GM12878 (cell line): Measurements from ENCODE around the gene SPP2. TPM values are rescaled to one million over a fixed set of nuclear protein-coding genes. Genes with fewer than 3 reads are reported as not detected.

ENCODE experiments used
- ATAC-seq: fragments of 200-7000 bp; cut with Tn5 transposase; 3 replicates; pipeline ENCODE4 v1.9.1; 2020; ENCODE audit warnings: mild to moderate bottlenecking, moderate library complexity
- BruUV-seq: library from RNA; stranded (reverse); fragments of 400-500 nt; replicated peaks from 2 replicates; lab custom pipeline; 2021; lab: Mats Ljungman, UMichigan
- CTCF ChIA-PET: fragments of 300-600 bp; sonication (Branson Sonifier 250); formaldehyde crosslinking; extraction: SDS; loops from one replicate; lab custom pipeline; 2021; ENCODE audit warnings: inconsistent platforms; lab: Yijun Ruan, JAX
- POLR2A ChIA-PET: fragments of 350-600 bp; formaldehyde crosslinking; extraction: SDS; loops from one replicate; lab custom pipeline; 2021; ENCODE audit warnings: inconsistent platforms; lab: Charles Lee
- RAD21 ChIA-PET: fragments of 300-600 bp; sonication (Branson Sonifier 250); formaldehyde crosslinking; loops from one replicate; lab custom pipeline; 2023; ENCODE audit warnings: antibody characterized with exemption; ENCODE audit not compliant: unreplicated experiment; lab: Charles Lee
- SMC1A ChIA-PET: fragments of 300-600 bp; sonication (Branson Sonifier 250); formaldehyde crosslinking; loops from one replicate; lab custom pipeline; 2023; ENCODE audit not compliant: unreplicated experiment, uncharacterized antibody; lab: Charles Lee
- DNase-seq: peaks from one replicate; pipeline ENCODE4 v3.0.0-alpha.2; 2011; ENCODE audit warnings: low read depth, low spot score
- FAIRE-seq: peaks from 3 replicates; lab custom pipeline; 2011; peaks lifted over from hg19 to GRCh38; lab: Jason Lieb, UNC
- H2AFZ ChIP-seq: 2 replicates; pipeline ENCODE4 v1.6.0; 2011; ENCODE audit warnings: low read depth, low read length, control low read depth; ENCODE audit not compliant: control insufficient read depth
- H3K27ac ChIP-seq: 2 replicates; pipeline ENCODE4 v1.5.1; 2011; ENCODE audit warnings: control low read depth; ENCODE audit not compliant: control insufficient read depth, insufficient read depth
- H3K27me3 ChIP-seq, 2 experiments: replicated peaks in 1 of 2; 2 replicates each; pipeline versions ENCODE4 v1.6.0 to v1.6.1; 2011; ENCODE audit warnings: low read length in 1 of 2; ENCODE audit not compliant: control insufficient read depth in 2 of 2, insufficient read depth in 2 of 2
- H3K36me3 ChIP-seq, 2 experiments: 2 replicates each; pipeline ENCODE4 v1.5.1; 2011; ENCODE audit warnings: low read length in 1 of 2; ENCODE audit not compliant: control insufficient read depth in 2 of 2, insufficient read depth in 2 of 2
- H3K4me1 ChIP-seq: 2 replicates; pipeline ENCODE4 v1.6.1; 2011; ENCODE audit warnings: mild to moderate bottlenecking, low read length, moderate library complexity, mixed read lengths; ENCODE audit not compliant: control insufficient read depth, insufficient read depth
- H3K4me2 ChIP-seq: 2 replicates; pipeline ENCODE4 v1.6.0; 2011; ENCODE audit warnings: control low read depth; ENCODE audit not compliant: control insufficient read depth, insufficient read depth
- H3K4me3 ChIP-seq: fragments of 200-600 bp; sonication (generic); 2 replicates; pipeline ENCODE4 v1.5.1; 2016
- H3K79me2 ChIP-seq: 2 replicates; pipeline ENCODE4 v1.6.0; 2011; ENCODE audit warnings: low read length; ENCODE audit not compliant: control insufficient read depth, insufficient read depth
- H3K9ac ChIP-seq: 2 replicates; pipeline ENCODE4 v1.8.0; 2011; ENCODE audit warnings: low read length, control low read depth, mixed read lengths; ENCODE audit not compliant: control insufficient read depth, insufficient read depth
- H3K9me3 ChIP-seq: replicated peaks from 3 replicates; pipeline ENCODE4 v1.5.1; 2011; ENCODE audit warnings: mild to moderate bottlenecking, low read length; ENCODE audit not compliant: control insufficient read depth, insufficient read depth
- H4K20me1 ChIP-seq: 2 replicates; pipeline ENCODE4 v1.6.0; 2011; ENCODE audit not compliant: control insufficient read depth, insufficient read depth
- ATF3 ChIP-seq: IDR thresholded peaks from 2 replicates; pipeline ENCODE4 v1.6.1; 2011; ENCODE audit warnings: low read depth, mild to moderate bottlenecking, low read length, moderate library complexity, borderline replicate concordance; ENCODE audit errors: extremely low read depth
- BCL3 ChIP-seq: IDR thresholded peaks from 2 replicates; pipeline ENCODE4 v1.6.1; 2011; ENCODE audit warnings: borderline replicate concordance, low read depth, mild to moderate bottlenecking, moderate library complexity, low read length; ENCODE audit not compliant: insufficient read depth, poor library complexity, severe bottlenecking
- BRCA1 ChIP-seq: IDR thresholded peaks from 2 replicates; pipeline ENCODE4 v1.6.1; 2011; ENCODE audit warnings: low read depth, low read length, improper control_type of control experiment
- LARP7 ChIP-seq: fragments of 450-650 bp; IDR thresholded peaks from 2 replicates; pipeline ENCODE4 v1.6.1; 2017; ENCODE audit warnings: mild to moderate bottlenecking
- NR2C2 ChIP-seq: IDR thresholded peaks from 2 replicates; pipeline ENCODE4 v1.6.1; 2011; ENCODE audit warnings: borderline replicate concordance, low read depth; ENCODE audit not compliant: control insufficient read depth, insufficient read length
- PBX3 ChIP-seq: IDR thresholded peaks from 2 replicates; pipeline ENCODE4 v1.6.1; 2011; ENCODE audit warnings: mild to moderate bottlenecking, low read depth, low read length, moderate library complexity; ENCODE audit not compliant: insufficient replicate concordance
- POLR2AphosphoS5 ChIP-seq: IDR thresholded peaks from 2 replicates; pipeline ENCODE4 v1.6.1; 2011; ENCODE audit warnings: mild to moderate bottlenecking, low read length, inconsistent platforms
- PRDM15 ChIP-seq: fragments of 450-650 bp; formaldehyde crosslinking; IDR thresholded peaks from 2 replicates; pipeline ENCODE4 v1.4.0; 2020; ENCODE audit warnings: mild to moderate bottlenecking, moderate library complexity
- RAD21 ChIP-seq: IDR thresholded peaks from 2 replicates; pipeline ENCODE4 v1.6.1; 2011; ENCODE audit warnings: mild to moderate bottlenecking, low read depth, low read length, moderate library complexity; ENCODE audit not compliant: insufficient read depth
- RELA ChIP-seq: fragments of 450-650 bp; IDR thresholded peaks from 2 replicates; pipeline ENCODE4 v1.8.0; 2014; ENCODE audit warnings: borderline replicate concordance; ENCODE audit not compliant: partially characterized antibody
- SKIL ChIP-seq: fragments of 450-650 bp; IDR thresholded peaks from 2 replicates; pipeline ENCODE4 v1.6.1; 2017; ENCODE audit warnings: mild to moderate bottlenecking, low read depth, inconsistent platforms; ENCODE audit not compliant: poor library complexity, severe bottlenecking
- TARDBP ChIP-seq: IDR thresholded peaks from 2 replicates; pipeline ENCODE4 v1.6.1; 2016; ENCODE audit warnings: borderline replicate concordance
- ZNF622 ChIP-seq: fragments of 450-650 bp; IDR thresholded peaks from 2 replicates; pipeline ENCODE4 v1.6.1; 2017; ENCODE audit warnings: mild to moderate bottlenecking, inconsistent platforms
- WGBS: methylation state at CpG from one replicate; pipeline ENCODE4 v1.1.6; 2016; ENCODE audit warnings: low lambda C conversion rate; ENCODE audit not compliant: insufficient replicate concordance, insufficient coverage; ENCODE audit errors: missing lambda C conversion rate; 5-methylcytosine and 5-hydroxymethylcytosine counted together
- in situ Hi-C: fragments of 300-500 bp; cut with MboI; formaldehyde crosslinking; loops from 9 replicates; pipeline ENCODE4 v1.14.3; 2018; ENCODE audit warnings: mixed read lengths
- intact Hi-C: fragments of 100-400 bp; cut with micrococcal nuclease; formaldehyde crosslinking; loops from one replicate; pipeline ENCODE4 v1.14.2; 2022; ENCODE audit not compliant: unreplicated experiment
- polyA plus RNA-seq, 11 experiments: library from polyadenylated mRNA; depleted of rRNA in 4 of 11; unstranded in 6 of 11; stranded (reverse) in 5 of 11; fragments of >200 nt; fragmentation: Nextera tagmentation in 4 of 11; fragmentation: Illumina TruSeq in 1 of 11; extraction: Ambion mirVana in 4 of 11; extraction: Trizol in 1 of 11; gene quantifications; 1 replicate in 1 of 11; 2 replicates in 10 of 11; pipeline versions ENCODE4 v1.2.1 to v1.2.3, GENCODE V29; 2011 to 2016; ENCODE audit warnings: inconsistent platforms in 2 of 11, missing spikeins in 2 of 11, low read depth in 1 of 11
- total RNA-seq, 4 experiments: library from RNA; depleted of rRNA in 3 of 4; stranded (reverse); fragments of >200 nt in 3 of 4; fragmentation: Illumina TruSeq in 1 of 4; extraction: Trizol in 1 of 4; gene quantifications; 2 replicates each; pipeline versions ENCODE4 v1.2.1 to v1.2.3, GENCODE V29; 2013 to 2021

The SPP2 gene
- total and polyA plus RNA-seq, 10 of the 15 experiments (the other 5 are each of a cell fraction or from before 2014, with no cell fraction given): not detected

- TF ChIP-seq PRDM15 (CRISPR knock-in tag) (no peak), RAD21 (no peak), RELA (no peak), ZNF622 (no peak)
These were observed 24.6 kb upstream of the SPP2 start (continued) for GRCh38 chr2:234025891-234026401.

- POLR2A ChIA-PET: no interaction called here
- SMC1A ChIA-PET: interaction anchor here (1.2 kb wide), 1 partner anchor 21 kb away, joined by 3 read pairs; no protein-coding TSS in a partner anchor
- DNase-seq: no peak
- CTCF ChIA-PET: no interaction called here
- RAD21 ChIA-PET: no interaction called here
- ATAC-seq: no peak
- H3K9ac ChIP-seq: no peak overlapping the region
- peaks cover 3% of the 10 kb centered on the region; the same call in 1 of the 2 replicates for H3K4me1 ChIP-seq
- H3K27me3 ChIP-seq: no peaks in the 10 kb centered on the region
- no peaks in the 10 kb centered on the region for H3K36me3 ChIP-seq
- no peak overlapping the region for H3K4me3 ChIP-seq
- WGBS: 73% methylated on average over 10 of the region's 10 CpGs
- intact Hi-C loops (no loop called here), in situ Hi-C loops (no loop called here)
- no peaks in the 10 kb centered on the region for H3K79me2 ChIP-seq
- no peak for FAIRE-seq
- BruUV-seq: no TSS peak
- no peak overlapping the region for H3K4me2 ChIP-seq
- H3K9me3 ChIP-seq: no peaks in the 10 kb centered on the region; the same call in 1 of the 3 replicates
- H2AFZ ChIP-seq: no peak overlapping the region
- no peaks in the 10 kb centered on the region for H4K20me1 ChIP-seq
- H3K27ac ChIP-seq: no peak overlapping the region
- no peak for TF ChIP-seq ATF3
- no peak for TF ChIP-seq SKIL
- TF ChIP-seq LARP7: no peak
- TF ChIP-seq PBX3: no peak
- TF ChIP-seq NR2C2: no peak
- TF ChIP-seq BRCA1: no peak
- TF ChIP-seq POLR2AphosphoS5: no peak
- no peak for TF ChIP-seq TARDBP
- TF ChIP-seq BCL3: no peak
These were observed 23.7 kb upstream of the SPP2 start for GRCh38 chr2:234026693-234027254.
